ENCODE data around the gene FOLH1. TPM values are rescaled to one million over a fixed set of nuclear protein-coding genes. Genes with fewer than 3 reads are reported as not detected.
"Not testable (repeated sequence)": the region's sequence is repeated elsewhere in the genome, so short reads cannot be mapped to it uniquely, and the experiment has no call there.

FOLH1 gene
- total RNA-seq, 2 donors from 2014 or later, result 0.35 to 1.6 TPM

GRCh38 chr11:49184756-49185155 lies 23.6 kb downstream of the FOLH1 start:
- H3K4me3 ChIP-seq (ENCODE audit: low read length); H3K27ac ChIP-seq (ENCODE audit: low read depth, low read length); H3K36me3 ChIP-seq (ENCODE audit: control insufficient read depth, insufficient read depth, low read length); H3K36me3 Mint-ChIP-seq (ENCODE audit: low read depth); H3K27ac Mint-ChIP-seq; H3K4me1 ChIP-seq (ENCODE audit: control insufficient read depth, insufficient read depth, low read length); H3K27me3 ChIP-seq (ENCODE audit: control insufficient read depth, insufficient read depth, low read length, poor library complexity, severe bottlenecking); H3K9ac ChIP-seq (ENCODE audit: extremely low read depth, low read length, poor library complexity, severe bottlenecking); H3K4me3 Mint-ChIP-seq; H3K4me1 Mint-ChIP-seq; H3K27me3 Mint-ChIP-seq (ENCODE audit: insufficient read depth); DNase-seq: not testable (repeated sequence)
- peaks cover 44% of the 10 kb centered on the region for H3K9me3 Mint-ChIP-seq
- peaks cover 50% of the 10 kb centered on the region for H3K9me3 ChIP-seq (ENCODE audit: control insufficient read depth, low read length)

DNA sequence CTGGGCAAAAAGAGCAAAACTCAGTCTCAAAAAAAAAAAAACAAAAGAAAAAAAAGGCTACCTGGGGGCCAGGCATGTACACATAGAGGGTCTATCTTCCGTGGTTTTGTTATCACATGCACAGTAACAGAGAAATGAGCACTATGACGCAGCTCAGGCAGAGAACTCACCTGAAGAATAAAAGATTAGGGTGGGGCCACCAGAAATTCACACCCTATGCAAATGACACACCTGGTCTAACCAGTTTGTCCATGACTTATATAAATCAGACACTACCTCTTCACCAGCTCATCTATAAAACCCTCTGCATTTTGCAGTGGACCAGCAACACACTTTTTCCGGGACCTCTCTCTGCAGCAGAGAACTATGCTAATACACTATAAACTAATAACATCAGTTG lies 30.5 kb downstream of the FOLH1 start:
- 14 to 29% methylated on average over 2 of the region's 3 CpGs for WGBS, 2 experiments (ENCODE audit: insufficient coverage in 1 of 2, insufficient read length in 1 of 2)
- not testable (repeated sequence) for H3K27me3 Mint-ChIP-seq (ENCODE audit: insufficient read depth); H3K27ac Mint-ChIP-seq; H3K4me1 Mint-ChIP-seq; H3K4me1 ChIP-seq (ENCODE audit: control insufficient read depth, insufficient read depth, low read length); H3K27ac ChIP-seq (ENCODE audit: low read depth, low read length); H3K4me3 Mint-ChIP-seq; H3K4me3 ChIP-seq (ENCODE audit: low read length); H3K36me3 Mint-ChIP-seq (ENCODE audit: low read depth); H3K36me3 ChIP-seq (ENCODE audit: control insufficient read depth, insufficient read depth, low read length); H3K9ac ChIP-seq (ENCODE audit: extremely low read depth, low read length, poor library complexity, severe bottlenecking); H3K27me3 ChIP-seq (ENCODE audit: control insufficient read depth, insufficient read depth, low read length, poor library complexity, severe bottlenecking); DNase-seq
- peaks cover 48% of the 10 kb centered on the region for H3K9me3 Mint-ChIP-seq
- peaks cover 13% of the 10 kb centered on the region for H3K9me3 ChIP-seq (ENCODE audit: control insufficient read depth, low read length)

DNA sequence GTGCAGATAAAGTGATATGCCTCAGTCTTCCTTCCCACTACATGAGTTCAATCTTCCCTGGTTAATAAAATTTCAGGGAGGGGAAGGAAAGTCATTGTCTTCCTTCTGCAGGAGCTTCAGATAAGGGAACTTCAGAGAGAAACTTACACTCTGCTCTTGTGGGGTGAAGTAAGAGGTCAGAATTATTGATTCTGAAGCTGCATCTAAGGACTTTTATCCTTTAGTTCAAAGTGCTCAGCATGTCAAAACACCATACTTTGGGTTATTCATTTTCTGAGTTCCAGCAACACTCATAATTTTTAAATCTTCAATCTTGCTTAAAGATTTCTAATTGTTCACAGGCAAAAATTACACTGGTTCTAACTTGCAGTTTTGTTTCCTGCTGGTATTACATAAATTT lies 33.0 kb downstream of the FOLH1 start:
- H3K27ac ChIP-seq (ENCODE audit: low read depth, low read length); DNase-seq; H3K27me3 Mint-ChIP-seq (ENCODE audit: insufficient read depth); H3K4me3 Mint-ChIP-seq; H3K36me3 ChIP-seq (ENCODE audit: control insufficient read depth, insufficient read depth, low read length); H3K4me1 Mint-ChIP-seq; H3K4me3 ChIP-seq (ENCODE audit: low read length); H3K9ac ChIP-seq (ENCODE audit: extremely low read depth, low read length, poor library complexity, severe bottlenecking); H3K27me3 ChIP-seq (ENCODE audit: control insufficient read depth, insufficient read depth, low read length, poor library complexity, severe bottlenecking); H3K4me1 ChIP-seq (ENCODE audit: control insufficient read depth, insufficient read depth, low read length); H3K9me3 ChIP-seq (ENCODE audit: control insufficient read depth, low read length); H3K27ac Mint-ChIP-seq; H3K36me3 Mint-ChIP-seq (ENCODE audit: low read depth): not testable (repeated sequence)
- peaks cover 44% of the 10 kb centered on the region for H3K9me3 Mint-ChIP-seq

DNA sequence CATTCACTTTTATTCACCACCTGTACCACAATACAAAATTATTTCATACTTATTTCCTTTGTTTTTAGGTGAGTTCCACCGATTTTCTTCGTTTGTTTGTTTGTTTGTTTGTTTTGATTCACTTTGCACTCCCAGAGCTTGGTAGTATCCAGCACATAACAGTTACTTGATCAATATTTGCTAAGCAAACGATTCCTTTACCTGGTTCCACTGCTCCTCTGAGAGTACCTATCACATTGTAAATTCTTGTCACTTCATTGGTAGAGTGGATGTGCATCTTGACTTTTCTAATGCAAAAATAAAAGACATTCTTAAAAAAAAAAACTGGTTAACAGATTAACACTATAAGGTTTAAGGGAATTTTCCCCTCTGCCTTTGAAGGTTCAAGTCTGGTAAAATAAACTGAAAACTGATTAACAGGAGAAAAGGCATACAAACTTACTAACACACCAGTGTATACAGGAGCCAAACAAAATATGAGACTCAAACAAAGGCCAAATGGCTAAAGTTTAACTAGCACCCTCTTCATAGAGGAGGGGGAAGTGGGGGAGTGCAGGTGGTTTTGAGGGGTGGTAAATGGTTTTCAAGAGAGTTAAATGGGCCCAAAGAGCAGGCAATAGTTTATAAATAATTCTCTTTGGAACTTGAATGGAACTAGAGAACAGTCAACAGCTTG lies 33.6 kb downstream of the FOLH1 start:
- H3K4me1 ChIP-seq (ENCODE audit: control insufficient read depth, insufficient read depth, low read length); H3K27me3 Mint-ChIP-seq (ENCODE audit: insufficient read depth); H3K9me3 ChIP-seq (ENCODE audit: control insufficient read depth, low read length); H3K27me3 ChIP-seq (ENCODE audit: control insufficient read depth, insufficient read depth, low read length, poor library complexity, severe bottlenecking); H3K36me3 ChIP-seq (ENCODE audit: control insufficient read depth, insufficient read depth, low read length); DNase-seq; H3K27ac Mint-ChIP-seq; H3K4me3 Mint-ChIP-seq; H3K27ac ChIP-seq (ENCODE audit: low read depth, low read length); H3K36me3 Mint-ChIP-seq (ENCODE audit: low read depth); H3K4me1 Mint-ChIP-seq; H3K4me3 ChIP-seq (ENCODE audit: low read length); H3K9ac ChIP-seq (ENCODE audit: extremely low read depth, low read length, poor library complexity, severe bottlenecking): not testable (repeated sequence)
- peaks cover 44% of the 10 kb centered on the region for H3K9me3 Mint-ChIP-seq
- no CpG with 5 or more reads among the region's 3 CpGs for WGBS, 2 experiments (ENCODE audit: insufficient coverage in 1 of 2, insufficient read length in 1 of 2)

GRCh38 chr11:49171613-49172012 lies 36.8 kb downstream of the FOLH1 start:
- not testable (repeated sequence) for H3K9me3 ChIP-seq (ENCODE audit: control insufficient read depth, low read length); H3K27me3 ChIP-seq (ENCODE audit: control insufficient read depth, insufficient read depth, low read length, poor library complexity, severe bottlenecking); H3K27ac Mint-ChIP-seq; H3K4me1 ChIP-seq (ENCODE audit: control insufficient read depth, insufficient read depth, low read length); DNase-seq; H3K4me3 ChIP-seq (ENCODE audit: low read length); H3K4me3 Mint-ChIP-seq; H3K27me3 Mint-ChIP-seq (ENCODE audit: insufficient read depth); H3K27ac ChIP-seq (ENCODE audit: low read depth, low read length); H3K9ac ChIP-seq (ENCODE audit: extremely low read depth, low read length, poor library complexity, severe bottlenecking); H3K36me3 ChIP-seq (ENCODE audit: control insufficient read depth, insufficient read depth, low read length); H3K4me1 Mint-ChIP-seq; H3K36me3 Mint-ChIP-seq (ENCODE audit: low read depth)
- WGBS, 2 experiments (ENCODE audit: insufficient coverage in 1 of 2, insufficient read length in 1 of 2), result 57 to 78% methylated on average over 1 to 2 of the region's 3 CpGs
- peaks cover 40% of the 10 kb centered on the region for H3K9me3 Mint-ChIP-seq

DNA sequence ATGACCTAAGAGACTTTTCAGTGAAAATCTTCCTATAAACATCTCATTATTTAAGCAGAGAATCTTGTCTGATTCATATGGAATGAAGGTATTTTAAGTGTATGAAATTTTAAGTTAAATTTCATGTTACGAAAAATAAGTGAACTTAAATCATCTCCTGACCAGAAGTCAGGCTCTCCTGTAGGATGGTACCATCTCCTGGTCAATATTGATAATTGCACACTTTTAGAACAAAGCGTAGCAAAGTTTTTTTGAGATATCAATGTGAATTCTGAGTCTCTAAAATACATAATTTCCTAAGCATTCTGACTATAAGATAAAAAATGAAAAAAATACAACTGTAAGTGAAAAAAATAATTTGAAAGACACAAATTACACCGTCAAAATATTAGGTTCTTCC lies 38.8 kb downstream of the FOLH1 start:
- DNase-seq, H3K4me3 Mint-ChIP-seq, H3K4me1 Mint-ChIP-seq: not testable (repeated sequence)

GRCh38 chr11:49168992-49169391 lies 39.4 kb downstream of the FOLH1 start:
- not testable (repeated sequence) for H3K27me3 ChIP-seq (ENCODE audit: control insufficient read depth, insufficient read depth, low read length, poor library complexity, severe bottlenecking); H3K36me3 ChIP-seq (ENCODE audit: control insufficient read depth, insufficient read depth, low read length); H3K36me3 Mint-ChIP-seq (ENCODE audit: low read depth); H3K9ac ChIP-seq (ENCODE audit: extremely low read depth, low read length, poor library complexity, severe bottlenecking); H3K4me1 Mint-ChIP-seq; H3K27me3 Mint-ChIP-seq (ENCODE audit: insufficient read depth); H3K4me3 ChIP-seq (ENCODE audit: low read length); H3K4me3 Mint-ChIP-seq; H3K4me1 ChIP-seq (ENCODE audit: control insufficient read depth, insufficient read depth, low read length); DNase-seq; H3K27ac ChIP-seq (ENCODE audit: low read depth, low read length); H3K27ac Mint-ChIP-seq
- WGBS, 2 experiments (ENCODE audit: insufficient coverage in 1 of 2, insufficient read length in 1 of 2), result no CpG with 5 or more reads among the region's 4 CpGs
- peaks cover 16% of the 10 kb centered on the region for H3K9me3 ChIP-seq (ENCODE audit: control insufficient read depth, low read length)
- peaks cover 48% of the 10 kb centered on the region for H3K9me3 Mint-ChIP-seq

More for the DNA sequence above, 38.8 kb downstream of the FOLH1 start:
- H3K27ac ChIP-seq (ENCODE audit: low read depth, low read length); H3K4me1 ChIP-seq (ENCODE audit: control insufficient read depth, insufficient read depth, low read length); H3K27ac Mint-ChIP-seq; H3K27me3 Mint-ChIP-seq (ENCODE audit: insufficient read depth); H3K4me3 ChIP-seq (ENCODE audit: low read length); H3K9ac ChIP-seq (ENCODE audit: extremely low read depth, low read length, poor library complexity, severe bottlenecking); H3K36me3 ChIP-seq (ENCODE audit: control insufficient read depth, insufficient read depth, low read length); H3K27me3 ChIP-seq (ENCODE audit: control insufficient read depth, insufficient read depth, low read length, poor library complexity, severe bottlenecking); H3K36me3 Mint-ChIP-seq (ENCODE audit: low read depth): not testable (repeated sequence)
- H3K9me3 ChIP-seq (ENCODE audit: control insufficient read depth, low read length), result peaks cover 16% of the 10 kb centered on the region
- peaks cover 46% of the 10 kb centered on the region for H3K9me3 Mint-ChIP-seq
- 44% methylated on average over 2 of the region's 3 CpGs; no CpG with 5 or more reads in 1 of the 2 experiments for WGBS, 2 experiments (ENCODE audit: insufficient coverage in 1 of 2, insufficient read length in 1 of 2)
